Tibial artery (tissue), 4 donors: Measurements from ENCODE around the gene TNFRSF12A.

Source experiments
- DNase-seq, 2 donors: peaks; one replicate each; pipeline ENCODE4 v3.0.0-alpha.2; 2019
- H3K27ac ChIP-seq, 2 donors: fragments of 200-600 bp; sonication (generic) in 1 of 2; 1 replicate in 1 of 2; 2 replicates in 1 of 2; pipeline ENCODE4 v1.5.1; 2018 to 2019; ENCODE audit warnings: mild to moderate bottlenecking in 1 of 2
- H3K27me3 ChIP-seq, 2 donors: fragments of 200-600 bp; sonication (generic) in 1 of 2; one replicate each; pipeline versions ENCODE4 v1.5.1 to v1.6.0; 2016 to 2019
- H3K36me3 ChIP-seq, 3 donors: fragments of 200-600 bp; sonication (generic) in 2 of 3; one replicate each; pipeline ENCODE4 v1.5.1; 2016 to 2019; ENCODE audit warnings: mild to moderate bottlenecking in 2 of 3
- H3K4me1 ChIP-seq, 4 donors: fragments of 200-600 bp; sonication (generic) in 2 of 4; 1 replicate in 3 of 4; 2 replicates in 1 of 4; pipeline ENCODE4 v1.5.1; 2016 to 2019
- H3K4me3 ChIP-seq, 2 donors: fragments of 200-600 bp; sonication (generic) in 1 of 2; 1 replicate in 1 of 2; 2 replicates in 1 of 2; pipeline ENCODE4 v1.5.1; 2018 to 2019; ENCODE audit warnings: mild to moderate bottlenecking in 2 of 2
- H3K9me3 ChIP-seq, 3 donors: fragments of 200-600 bp; sonication (generic) in 1 of 3; one replicate each; pipeline ENCODE4 v1.5.1; 2016 to 2019
- intact Hi-C: fragments of 100-400 bp; cut with DNase I; formaldehyde crosslinking; loops from one replicate; pipeline ENCODE4 v1.15.0; 2023; ENCODE audit warnings: low total_unique reads
- TF ChIP-seq, protein P1 (sequence below), 2 experiments: fragments of 200-600 bp in 1 of 2; fragments of 450-650 bp in 1 of 2; IDR thresholded peaks; one replicate each; pipeline ENCODE4 v1.5.1; 2017 to 2019; ENCODE audit warnings: antibody characterized with exemption in 2 of 2, mild to moderate bottlenecking in 1 of 2, moderate library complexity in 1 of 2

TNFRSF12A gene

DNA sequence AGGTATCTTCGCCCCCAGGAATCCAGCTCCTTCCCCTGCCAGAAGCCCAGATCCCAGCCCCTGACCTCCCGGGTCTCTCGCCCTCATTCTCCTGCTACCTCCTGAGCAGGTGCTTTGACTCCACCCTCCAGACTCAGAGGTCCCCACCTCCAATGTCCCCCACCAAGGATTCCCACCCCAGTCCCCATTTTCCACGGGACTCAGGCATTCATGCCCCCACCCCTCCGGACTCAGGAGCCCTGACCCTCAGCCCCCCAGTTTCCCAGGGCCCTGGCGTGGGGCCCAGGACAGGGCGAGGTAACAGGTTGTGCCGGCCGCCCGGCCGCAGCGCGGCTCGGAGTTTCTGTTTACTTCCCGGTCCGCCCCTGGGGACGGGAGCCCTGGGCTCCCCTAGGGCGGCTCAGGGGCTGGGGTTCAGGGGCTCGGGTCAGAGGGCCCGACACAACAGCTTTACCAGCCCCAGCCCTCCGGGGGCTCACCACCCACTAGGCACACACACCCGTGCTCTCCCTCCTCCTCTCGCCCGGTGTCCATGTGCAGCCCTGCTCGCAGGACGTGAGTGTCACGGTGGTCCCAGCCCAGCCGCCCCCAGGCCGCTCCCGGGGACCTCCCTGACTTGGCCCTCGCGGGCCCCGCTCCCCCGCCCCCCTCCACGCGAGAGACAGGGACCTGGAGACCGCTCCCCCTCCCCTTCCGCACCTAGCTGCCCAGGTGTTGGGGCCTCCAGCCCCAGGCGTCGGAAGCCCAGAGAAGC, 16.0 kb downstream of the TNFRSF12A start:
- no peak for DNase-seq
- peak overlapping the region in 1 of 2 donors; percentile 4 for H3K4me3 ChIP-seq
- intact Hi-C loops: no loop called here
- H3K9me3 ChIP-seq: no peaks in the 10 kb centered on the region
- H3K4me1 ChIP-seq: peaks cover 0 to 11% (median 8%) of the 10 kb centered on the region in 4 donors
- no peaks in the 10 kb centered on the region for H3K36me3 ChIP-seq
- H3K27ac ChIP-seq: no peak overlapping the region
- TF ChIP-seq, protein P1, sequence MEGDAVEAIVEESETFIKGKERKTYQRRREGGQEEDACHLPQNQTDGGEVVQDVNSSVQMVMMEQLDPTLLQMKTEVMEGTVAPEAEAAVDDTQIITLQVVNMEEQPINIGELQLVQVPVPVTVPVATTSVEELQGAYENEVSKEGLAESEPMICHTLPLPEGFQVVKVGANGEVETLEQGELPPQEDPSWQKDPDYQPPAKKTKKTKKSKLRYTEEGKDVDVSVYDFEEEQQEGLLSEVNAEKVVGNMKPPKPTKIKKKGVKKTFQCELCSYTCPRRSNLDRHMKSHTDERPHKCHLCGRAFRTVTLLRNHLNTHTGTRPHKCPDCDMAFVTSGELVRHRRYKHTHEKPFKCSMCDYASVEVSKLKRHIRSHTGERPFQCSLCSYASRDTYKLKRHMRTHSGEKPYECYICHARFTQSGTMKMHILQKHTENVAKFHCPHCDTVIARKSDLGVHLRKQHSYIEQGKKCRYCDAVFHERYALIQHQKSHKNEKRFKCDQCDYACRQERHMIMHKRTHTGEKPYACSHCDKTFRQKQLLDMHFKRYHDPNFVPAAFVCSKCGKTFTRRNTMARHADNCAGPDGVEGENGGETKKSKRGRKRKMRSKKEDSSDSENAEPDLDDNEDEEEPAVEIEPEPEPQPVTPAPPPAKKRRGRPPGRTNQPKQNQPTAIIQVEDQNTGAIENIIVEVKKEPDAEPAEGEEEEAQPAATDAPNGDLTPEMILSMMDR (IDR thresholded peaks at IDR 0.05): no peak
- peaks cover 7 to 91% of the 10 kb centered on the region in 2 donors for H3K27me3 ChIP-seq

DNA sequence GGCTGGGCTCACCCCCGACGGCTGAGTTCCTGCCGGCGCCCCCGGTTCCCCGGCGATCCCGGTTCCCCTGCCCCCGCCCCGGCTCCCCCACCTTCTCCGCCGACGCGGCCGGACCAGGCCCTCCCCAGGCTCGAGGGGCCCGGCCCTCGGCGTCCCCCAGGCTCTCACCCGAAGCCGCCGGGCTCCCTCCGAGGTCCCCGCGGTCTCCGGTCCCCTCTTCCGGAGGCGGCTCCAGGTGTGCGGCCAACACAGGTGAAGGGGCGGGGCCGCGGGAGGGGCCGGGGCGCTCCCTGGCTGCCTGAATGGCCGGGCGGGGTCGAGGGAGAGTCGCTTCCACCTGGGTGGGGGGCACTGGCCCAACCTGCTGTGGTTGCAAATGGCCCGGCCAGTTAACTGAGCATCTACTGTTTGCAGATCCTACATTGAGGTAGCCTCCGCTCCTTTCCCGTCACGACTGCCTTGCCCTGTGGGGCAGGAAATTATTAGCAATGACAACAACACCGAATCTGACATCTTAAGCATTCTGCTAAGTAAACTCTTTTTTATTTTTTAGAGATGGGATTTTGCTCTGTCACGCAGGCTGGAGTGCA, 16.7 kb downstream of the TNFRSF12A start, which contains the start of gene BICDL2:
Gene BICDL2 (minus strand): TSS at position 219 of the 590 bp plus-strand sequence. CDS start 1,448 bp downstream, outside the sequence.
- DNase-seq: no peak
- no peaks in the 10 kb centered on the region for H3K9me3 ChIP-seq
- H3K27me3 ChIP-seq: peaks cover 7 to 89% of the 10 kb centered on the region in 2 donors
- peak within 1 kb of the TSS in 1 of 2 donors; percentile 4 for H3K4me3 ChIP-seq
- TF ChIP-seq, protein P1 (IDR thresholded peaks at IDR 0.05): no peak
- H3K27ac ChIP-seq: no peak within 1 kb of the TSS
- H3K36me3 ChIP-seq: no peaks in the 10 kb centered on the region
- H3K4me1 ChIP-seq: peaks cover 0 to 10% (median 7%) of the 10 kb centered on the region in 4 donors
- intact Hi-C loops: no loop called here

DNA sequence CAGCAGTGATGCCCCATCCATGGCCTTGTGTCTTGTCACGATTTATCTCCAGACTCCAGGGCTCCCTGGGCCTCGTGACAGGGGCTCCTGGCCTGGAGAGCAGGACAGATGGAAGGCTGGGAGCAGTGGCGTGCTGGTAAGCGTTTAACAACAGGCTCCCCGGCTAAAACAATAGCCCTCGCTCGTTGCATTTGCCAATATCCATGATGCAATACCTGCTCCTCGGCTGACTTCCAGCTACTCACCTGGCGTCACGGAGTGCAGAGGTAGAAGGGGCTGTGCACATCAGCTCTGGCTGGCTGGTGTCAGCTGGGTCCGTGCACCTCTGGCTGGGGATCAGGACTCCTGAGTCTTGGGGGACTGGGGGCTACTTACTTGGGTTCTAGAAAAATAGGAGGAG, 18.1 kb downstream of the TNFRSF12A start:
- TF ChIP-seq, protein P1 (IDR thresholded peaks at IDR 0.05): no peak
- Histone ChIP-seq H3K9me3 (no peaks in the 10 kb centered on the region), H3K27ac (no peak overlapping the region), H3K4me1 (peaks cover 0 to 10% (median 7%) of the 10 kb centered on the region in 4 donors), H3K36me3 (no peaks in the 10 kb centered on the region), H3K4me3 (no peak overlapping the region), H3K27me3 (peaks cover 7 to 86% of the 10 kb centered on the region in 2 donors)
- intact Hi-C loops: no loop called here
- DNase-seq: no peak

DNA sequence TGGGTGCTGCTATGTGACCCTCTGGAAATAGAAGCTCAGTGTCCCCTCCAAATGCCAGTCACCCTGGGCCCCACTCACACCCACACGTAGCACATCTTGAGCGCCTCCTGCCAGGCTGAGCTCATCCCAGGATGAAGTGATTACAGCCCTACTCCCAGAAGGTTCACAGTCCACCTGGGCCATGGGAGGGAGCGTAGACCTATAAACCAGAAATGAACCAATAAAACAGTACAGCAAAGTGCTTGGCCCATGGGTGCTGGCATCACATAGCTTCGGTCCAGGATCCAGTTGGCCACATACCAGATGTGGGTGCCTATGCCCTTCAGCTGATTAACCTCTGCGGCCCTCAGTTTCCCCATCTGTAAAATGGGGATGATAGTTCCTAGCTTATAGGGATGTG, 18.7 kb downstream of the TNFRSF12A start:
- H3K36me3 ChIP-seq: no peaks in the 10 kb centered on the region
- H3K4me1 ChIP-seq: peaks cover 0 to 10% (median 7%) of the 10 kb centered on the region in 4 donors
- H3K4me3 ChIP-seq: no peak overlapping the region
- no peak for DNase-seq
- H3K27me3 ChIP-seq: peaks cover 7 to 85% of the 10 kb centered on the region in 2 donors
- H3K27ac ChIP-seq: no peak overlapping the region
- H3K9me3 ChIP-seq: no peaks in the 10 kb centered on the region
- TF ChIP-seq, protein P1 (IDR thresholded peaks at IDR 0.05): no peak
- intact Hi-C loops: no loop called here

DNA sequence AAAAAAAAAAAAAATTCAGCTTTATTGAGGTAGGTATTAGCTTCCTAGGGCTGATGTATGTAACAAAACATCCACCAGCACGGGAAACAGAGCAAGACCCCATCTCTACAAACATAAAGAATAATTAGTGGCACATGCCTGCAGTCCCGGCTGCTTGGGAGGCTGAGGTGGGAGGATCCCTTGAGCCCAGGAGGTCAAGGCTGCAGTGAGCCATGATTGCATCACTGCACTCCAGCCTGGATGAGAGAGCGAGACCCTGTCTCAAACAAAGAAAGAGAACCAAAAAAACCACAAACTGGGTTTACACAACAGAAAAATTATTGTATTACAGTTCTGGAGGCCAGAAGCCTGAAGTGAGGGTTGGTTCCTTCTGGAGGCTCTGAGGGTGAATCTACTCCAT, 22.2 kb downstream of the TNFRSF12A start:
- no peak for DNase-seq
- TF ChIP-seq, protein P1 (IDR thresholded peaks at IDR 0.05): no peak

More for the DNA sequence above, 22.2 kb downstream of the TNFRSF12A start:
- H3K36me3 ChIP-seq: no peaks in the 10 kb centered on the region
- peaks cover 0 to 32% (median 19%) of the 10 kb centered on the region in 4 donors for H3K4me1 ChIP-seq
- no peak overlapping the region for H3K27ac ChIP-seq
- no peaks in the 10 kb centered on the region for H3K9me3 ChIP-seq
- intact Hi-C loops: no loop called here
- peaks cover 14 to 85% of the 10 kb centered on the region in 2 donors for H3K27me3 ChIP-seq
- H3K4me3 ChIP-seq: no peak overlapping the region
